ENCODE data around the gene BYSL. TPM values are rescaled to one million over a fixed set of nuclear protein-coding genes. Genes with fewer than 3 reads are reported as not detected.

BYSL gene
- total and polyA plus RNA-seq, 10 of the 15 experiments (the other 5 are each of a cell fraction or from before 2014, with no cell fraction given), result 12.6 to 51.1 (median 33.0) TPM

DNA sequence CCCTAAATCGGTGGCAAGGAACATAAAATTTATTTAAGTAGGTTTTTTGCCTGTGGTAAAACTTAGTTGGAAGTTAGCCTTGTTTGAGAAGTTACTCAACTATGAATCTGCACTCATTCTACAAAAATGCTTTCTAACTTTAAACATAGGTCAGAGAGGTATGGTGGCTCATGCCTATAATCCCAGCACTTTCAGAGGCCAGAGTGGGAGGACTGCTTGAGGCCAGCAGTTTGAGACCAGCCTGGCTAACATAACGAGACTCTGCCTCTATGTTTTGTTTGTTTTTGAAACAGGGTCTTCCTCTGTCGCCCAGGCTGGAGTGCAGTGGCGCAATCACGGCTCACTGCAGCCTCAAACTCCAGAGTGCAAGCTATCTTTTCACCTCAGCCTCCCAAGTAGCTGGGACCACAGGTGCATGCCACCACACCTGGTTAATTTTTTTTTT is 42.3 kb upstream of the BYSL start:
- H3K4me2 ChIP-seq (ENCODE audit: control insufficient read depth, insufficient read depth), result no peak overlapping the region
- ChIA-PET POLR2A (interaction anchor here (1.2 kb wide), 1 partner anchor 9 kb away, joined by 3 read pairs; no protein-coding TSS in a partner anchor), CTCF (interaction anchor here (0.6 to 2.1 kb wide), 4 partner anchors 9 to 42 kb away, joined by 3 to 6 read pairs (median 4); partner anchors contain the start of genes BYSL and MED20), SMC1A (ENCODE audit: uncharacterized antibody, unreplicated experiment) (no interaction called here), RAD21 (ENCODE audit: unreplicated experiment) (no interaction called here)
- no peaks in the 10 kb centered on the region for H3K36me3 ChIP-seq (ENCODE audit: control insufficient read depth in 2 of 2, insufficient read depth in 2 of 2, low read length in 1 of 2)
- ATAC-seq, result no peak
- 82% methylated on average over 5 of the region's 5 CpGs for WGBS (ENCODE audit: insufficient coverage, insufficient replicate concordance, low lambda C conversion rate, missing lambda C conversion rate)
- intact Hi-C loops (cut with micrococcal nuclease; ENCODE audit: unreplicated experiment) (no loop called here), in situ Hi-C loops (cut with MboI) (no loop called here)
- no peak overlapping the region for H3K27ac ChIP-seq (ENCODE audit: control insufficient read depth, insufficient read depth)
- H3K4me3 ChIP-seq, result no peak overlapping the region
- H3K4me1 ChIP-seq (ENCODE audit: control insufficient read depth, insufficient read depth, low read length), result no peaks in the 10 kb centered on the region
- H3K9me3 ChIP-seq (replicated peaks; ENCODE audit: control insufficient read depth, insufficient read depth, low read length), result no peaks in the 10 kb centered on the region
- no peak for DNase-seq (ENCODE audit: low read depth, low spot score)
- no peak for FAIRE-seq
- BruUV-seq (replicated peaks), result no TSS peak
- no peaks in the 10 kb centered on the region for H4K20me1 ChIP-seq (ENCODE audit: control insufficient read depth, insufficient read depth)
- H3K9ac ChIP-seq (ENCODE audit: control insufficient read depth, insufficient read depth, low read length), result no peak overlapping the region
- no peaks in the 10 kb centered on the region for H3K27me3 ChIP-seq (replicated peaks in 1 of 2; ENCODE audit: control insufficient read depth in 2 of 2, insufficient read depth in 2 of 2, low read length in 1 of 2)
- no peaks in the 10 kb centered on the region for H3K79me2 ChIP-seq (ENCODE audit: control insufficient read depth, insufficient read depth, low read length)
- H2AFZ ChIP-seq (ENCODE audit: control insufficient read depth, low read depth, low read length), result no peak overlapping the region
- TF ChIP-seq ZZZ3 (IDR thresholded peaks at IDR 0.05; ENCODE audit: control insufficient read depth, insufficient read length, low read depth) (no peak), RBBP5 (conservative IDR thresholded peaks at IDR 0.05) (no peak), TBL1XR1 (IDR thresholded peaks at IDR 0.05; ENCODE audit: low read depth, low read length) (no peak), SMC3 (IDR thresholded peaks at IDR 0.05; ENCODE audit: borderline replicate concordance, low read length) (no peak), JUND (IDR thresholded peaks at IDR 0.05; ENCODE audit: low read depth, low read length) (no peak), ZSCAN29 (IDR thresholded peaks at IDR 0.05) (no peak), MYB (IDR thresholded peaks at IDR 0.05; ENCODE audit: borderline replicate concordance, low read depth, low read length) (no peak), HDAC6 (IDR thresholded peaks at IDR 0.05; ENCODE audit: unreplicated experiment) (no peak), IKZF1 (conservative IDR thresholded peaks at IDR 0.05) (no peak), GABPA (IDR thresholded peaks at IDR 0.05; ENCODE audit: low read depth) (no peak), SP1 (IDR thresholded peaks at IDR 0.05; ENCODE audit: low read depth, low read length) (no peak), MEF2A (IDR thresholded peaks at IDR 0.05; ENCODE audit: insufficient read depth, low read depth, low read length) (no peak), HDGF (IDR thresholded peaks at IDR 0.05) (no peak)
- TF ChIP-seq, protein P1, sequence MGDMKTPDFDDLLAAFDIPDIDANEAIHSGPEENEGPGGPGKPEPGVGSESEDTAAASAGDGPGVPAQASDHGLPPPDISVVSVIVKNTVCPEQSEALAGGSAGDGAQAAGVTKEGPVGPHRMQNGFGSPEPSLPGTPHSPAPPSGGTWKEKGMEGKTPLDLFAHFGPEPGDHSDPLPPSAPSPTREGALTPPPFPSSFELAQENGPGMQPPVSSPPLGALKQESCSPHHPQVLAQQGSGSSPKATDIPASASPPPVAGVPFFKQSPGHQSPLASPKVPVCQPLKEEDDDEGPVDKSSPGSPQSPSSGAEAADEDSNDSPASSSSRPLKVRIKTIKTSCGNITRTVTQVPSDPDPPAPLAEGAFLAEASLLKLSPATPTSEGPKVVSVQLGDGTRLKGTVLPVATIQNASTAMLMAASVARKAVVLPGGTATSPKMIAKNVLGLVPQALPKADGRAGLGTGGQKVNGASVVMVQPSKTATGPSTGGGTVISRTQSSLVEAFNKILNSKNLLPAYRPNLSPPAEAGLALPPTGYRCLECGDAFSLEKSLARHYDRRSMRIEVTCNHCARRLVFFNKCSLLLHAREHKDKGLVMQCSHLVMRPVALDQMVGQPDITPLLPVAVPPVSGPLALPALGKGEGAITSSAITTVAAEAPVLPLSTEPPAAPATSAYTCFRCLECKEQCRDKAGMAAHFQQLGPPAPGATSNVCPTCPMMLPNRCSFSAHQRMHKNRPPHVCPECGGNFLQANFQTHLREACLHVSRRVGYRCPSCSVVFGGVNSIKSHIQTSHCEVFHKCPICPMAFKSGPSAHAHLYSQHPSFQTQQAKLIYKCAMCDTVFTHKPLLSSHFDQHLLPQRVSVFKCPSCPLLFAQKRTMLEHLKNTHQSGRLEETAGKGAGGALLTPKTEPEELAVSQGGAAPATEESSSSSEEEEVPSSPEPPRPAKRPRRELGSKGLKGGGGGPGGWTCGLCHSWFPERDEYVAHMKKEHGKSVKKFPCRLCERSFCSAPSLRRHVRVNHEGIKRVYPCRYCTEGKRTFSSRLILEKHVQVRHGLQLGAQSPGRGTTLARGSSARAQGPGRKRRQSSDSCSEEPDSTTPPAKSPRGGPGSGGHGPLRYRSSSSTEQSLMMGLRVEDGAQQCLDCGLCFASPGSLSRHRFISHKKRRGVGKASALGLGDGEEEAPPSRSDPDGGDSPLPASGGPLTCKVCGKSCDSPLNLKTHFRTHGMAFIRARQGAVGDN (IDR thresholded peaks at IDR 0.05), result no peak
- TF ChIP-seq, protein P2, sequence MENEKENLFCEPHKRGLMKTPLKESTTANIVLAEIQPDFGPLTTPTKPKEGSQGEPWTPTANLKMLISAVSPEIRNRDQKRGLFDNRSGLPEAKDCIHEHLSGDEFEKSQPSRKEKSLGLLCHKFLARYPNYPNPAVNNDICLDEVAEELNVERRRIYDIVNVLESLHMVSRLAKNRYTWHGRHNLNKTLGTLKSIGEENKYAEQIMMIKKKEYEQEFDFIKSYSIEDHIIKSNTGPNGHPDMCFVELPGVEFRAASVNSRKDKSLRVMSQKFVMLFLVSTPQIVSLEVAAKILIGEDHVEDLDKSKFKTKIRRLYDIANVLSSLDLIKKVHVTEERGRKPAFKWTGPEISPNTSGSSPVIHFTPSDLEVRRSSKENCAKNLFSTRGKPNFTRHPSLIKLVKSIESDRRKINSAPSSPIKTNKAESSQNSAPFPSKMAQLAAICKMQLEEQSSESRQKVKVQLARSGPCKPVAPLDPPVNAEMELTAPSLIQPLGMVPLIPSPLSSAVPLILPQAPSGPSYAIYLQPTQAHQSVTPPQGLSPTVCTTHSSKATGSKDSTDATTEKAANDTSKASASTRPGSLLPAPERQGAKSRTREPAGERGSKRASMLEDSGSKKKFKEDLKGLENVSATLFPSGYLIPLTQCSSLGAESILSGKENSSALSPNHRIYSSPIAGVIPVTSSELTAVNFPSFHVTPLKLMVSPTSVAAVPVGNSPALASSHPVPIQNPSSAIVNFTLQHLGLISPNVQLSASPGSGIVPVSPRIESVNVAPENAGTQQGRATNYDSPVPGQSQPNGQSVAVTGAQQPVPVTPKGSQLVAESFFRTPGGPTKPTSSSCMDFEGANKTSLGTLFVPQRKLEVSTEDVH (IDR thresholded peaks at IDR 0.05; ENCODE audit: low read depth, partially characterized antibody), result no peak
- TF ChIP-seq, protein P3, sequence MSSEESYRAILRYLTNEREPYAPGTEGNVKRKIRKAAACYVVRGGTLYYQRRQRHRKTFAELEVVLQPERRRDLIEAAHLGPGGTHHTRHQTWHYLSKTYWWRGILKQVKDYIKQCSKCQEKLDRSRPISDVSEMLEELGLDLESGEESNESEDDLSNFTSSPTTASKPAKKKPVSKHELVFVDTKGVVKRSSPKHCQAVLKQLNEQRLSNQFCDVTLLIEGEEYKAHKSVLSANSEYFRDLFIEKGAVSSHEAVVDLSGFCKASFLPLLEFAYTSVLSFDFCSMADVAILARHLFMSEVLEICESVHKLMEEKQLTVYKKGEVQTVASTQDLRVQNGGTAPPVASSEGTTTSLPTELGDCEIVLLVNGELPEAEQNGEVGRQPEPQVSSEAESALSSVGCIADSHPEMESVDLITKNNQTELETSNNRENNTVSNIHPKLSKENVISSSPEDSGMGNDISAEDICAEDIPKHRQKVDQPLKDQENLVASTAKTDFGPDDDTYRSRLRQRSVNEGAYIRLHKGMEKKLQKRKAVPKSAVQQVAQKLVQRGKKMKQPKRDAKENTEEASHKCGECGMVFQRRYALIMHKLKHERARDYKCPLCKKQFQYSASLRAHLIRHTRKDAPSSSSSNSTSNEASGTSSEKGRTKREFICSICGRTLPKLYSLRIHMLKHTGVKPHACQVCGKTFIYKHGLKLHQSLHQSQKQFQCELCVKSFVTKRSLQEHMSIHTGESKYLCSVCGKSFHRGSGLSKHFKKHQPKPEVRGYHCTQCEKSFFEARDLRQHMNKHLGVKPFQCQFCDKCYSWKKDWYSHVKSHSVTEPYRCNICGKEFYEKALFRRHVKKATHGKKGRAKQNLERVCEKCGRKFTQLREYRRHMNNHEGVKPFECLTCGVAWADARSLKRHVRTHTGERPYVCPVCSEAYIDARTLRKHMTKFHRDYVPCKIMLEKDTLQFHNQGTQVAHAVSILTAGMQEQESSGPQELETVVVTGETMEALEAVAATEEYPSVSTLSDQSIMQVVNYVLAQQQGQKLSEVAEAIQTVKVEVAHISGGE (CRISPR knock-in tag; IDR thresholded peaks at IDR 0.05), result no peak

Data from GM12878 (cell line).